ENCODE measurements around the gene LNX2.

Gene LNX2

DNA sequence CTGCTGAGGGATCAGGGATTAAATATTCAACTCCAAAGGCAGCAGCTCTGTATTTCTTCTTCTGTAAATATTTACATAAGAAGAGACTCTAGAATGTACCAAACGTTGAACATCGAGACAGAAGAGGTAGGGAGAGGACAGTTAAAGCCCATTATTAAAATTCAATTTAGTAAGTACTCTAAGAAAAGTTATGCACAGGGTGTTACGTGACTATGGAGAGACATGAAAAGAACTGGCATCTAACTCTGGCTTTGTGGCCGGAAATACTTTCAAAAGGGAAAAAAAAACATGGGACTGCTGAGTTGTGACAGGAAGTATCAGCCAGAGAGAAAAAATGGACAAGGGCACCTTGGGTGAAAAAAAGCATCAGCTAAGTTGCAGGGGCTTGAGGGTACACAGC is 36.7 kb downstream of the LNX2 start:
- Histone ChIP-seq H3K36me3 (ENCODE audit: insufficient read depth, insufficient read length, low read length) (peaks cover 4% of the 10 kb centered on the region), H3K9ac (ENCODE audit: insufficient read length, low read depth) (no peak overlapping the region), H3K27me3 (ENCODE audit: insufficient read depth, insufficient read length) (no peaks in the 10 kb centered on the region), H3K9me3 (ENCODE audit: insufficient read depth, low read length) (no peaks in the 10 kb centered on the region), H3K4me1 (ENCODE audit: insufficient read depth, insufficient read length) (no peaks in the 10 kb centered on the region), H3K4me3 (ENCODE audit: insufficient read length, low read depth) (no peak overlapping the region)
- DNase-seq (ENCODE audit: low read depth, low spot score): no peak
- TF ChIP-seq ZNF274 (IDR thresholded peaks at IDR 0.05; ENCODE audit: low read depth, low read length) (no peak), SUZ12 (IDR thresholded peaks at IDR 0.05; ENCODE audit: extremely low read depth, insufficient read depth, insufficient read length) (no peak), YY1 (IDR thresholded peaks at IDR 0.05; ENCODE audit: insufficient read depth, insufficient read length) (no peak)

DNA sequence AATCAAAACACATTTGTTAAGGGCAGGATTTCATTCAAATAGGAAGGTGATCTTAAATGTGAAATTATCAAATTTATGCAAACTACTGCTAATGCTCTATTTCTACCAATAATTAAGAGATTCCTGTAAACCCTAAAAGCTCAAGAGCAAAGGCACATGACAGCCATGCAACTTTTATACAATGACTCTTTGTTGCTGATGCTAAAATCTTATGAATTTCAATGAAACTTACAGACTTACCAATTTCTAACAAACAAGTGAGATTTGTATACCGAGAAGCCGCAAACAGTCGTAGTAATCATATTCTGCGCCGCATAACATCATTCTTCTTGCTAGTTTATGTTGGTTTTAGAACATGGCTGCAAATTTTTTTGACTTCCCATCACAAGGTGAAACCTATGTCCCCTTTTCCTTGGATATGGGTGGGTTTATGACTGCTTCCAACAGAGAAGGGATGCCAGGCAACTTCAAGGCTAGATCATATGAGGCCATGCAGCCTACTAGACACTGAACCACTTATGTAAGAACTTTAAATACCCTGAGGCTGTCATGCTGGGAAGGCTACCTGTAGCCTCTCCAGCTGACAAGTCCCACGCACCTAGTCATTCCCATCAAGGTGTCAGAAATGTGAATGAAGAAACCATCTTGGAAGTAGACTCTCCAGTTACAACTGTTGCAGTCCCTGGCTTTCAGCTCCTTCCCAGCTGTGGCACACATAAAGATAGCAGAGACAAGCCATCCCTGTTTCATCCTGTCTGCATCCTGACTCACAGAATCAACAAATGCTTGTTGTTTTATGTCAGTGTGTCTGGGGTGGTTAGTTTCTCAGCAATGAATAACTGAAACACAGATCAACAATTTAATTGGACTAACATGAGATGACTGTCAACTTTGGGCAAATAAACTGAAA is 42.0 kb downstream of the LNX2 start:
- H3K27me3 ChIP-seq (ENCODE audit: insufficient read depth, insufficient read length): no peaks in the 10 kb centered on the region
- H3K9me3 ChIP-seq (ENCODE audit: insufficient read depth, low read length): no peaks in the 10 kb centered on the region
- no peak overlapping the region for H3K4me3 ChIP-seq (ENCODE audit: insufficient read length, low read depth)
- no peaks in the 10 kb centered on the region for H3K4me1 ChIP-seq (ENCODE audit: insufficient read depth, insufficient read length)
- no peak for DNase-seq (ENCODE audit: low read depth, low spot score)
- H3K9ac ChIP-seq (ENCODE audit: insufficient read length, low read depth): no peak overlapping the region
- H3K36me3 ChIP-seq (ENCODE audit: insufficient read depth, insufficient read length, low read length): peaks cover 4% of the 10 kb centered on the region
- TF ChIP-seq ZNF274 (IDR thresholded peaks at IDR 0.05; ENCODE audit: low read depth, low read length): no peak
- no peak for TF ChIP-seq SUZ12 (IDR thresholded peaks at IDR 0.05; ENCODE audit: extremely low read depth, insufficient read depth, insufficient read length)
- TF ChIP-seq YY1 (IDR thresholded peaks at IDR 0.05; ENCODE audit: insufficient read depth, insufficient read length): no peak

DNA sequence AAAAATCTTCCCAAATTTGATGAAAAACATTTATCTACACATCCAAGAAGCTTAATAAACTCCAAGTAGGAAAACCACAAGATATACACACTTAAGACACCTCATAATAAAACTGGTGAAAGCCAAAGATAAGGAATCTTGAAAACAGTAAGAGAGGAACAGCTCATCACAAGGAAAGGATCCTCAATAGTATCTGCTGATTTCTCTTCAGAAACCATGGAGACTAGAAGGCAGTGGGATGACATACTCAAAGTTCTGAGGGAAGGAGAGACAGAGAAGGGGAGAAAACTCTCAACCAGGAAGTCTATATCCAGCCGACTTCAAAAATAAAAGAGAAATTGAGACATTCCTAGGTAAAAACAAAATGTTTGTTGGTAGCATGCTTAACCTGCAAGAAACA is 45.7 kb downstream of the LNX2 start:
- no peak overlapping the region for H3K4me3 ChIP-seq (ENCODE audit: insufficient read length, low read depth)
- DNase-seq (ENCODE audit: low read depth, low spot score): no peak
- no peaks in the 10 kb centered on the region for H3K27me3 ChIP-seq (ENCODE audit: insufficient read depth, insufficient read length)
- no peaks in the 10 kb centered on the region for H3K4me1 ChIP-seq (ENCODE audit: insufficient read depth, insufficient read length)
- no peaks in the 10 kb centered on the region for H3K9me3 ChIP-seq (ENCODE audit: insufficient read depth, low read length)
- TF ChIP-seq YY1 (IDR thresholded peaks at IDR 0.05; ENCODE audit: insufficient read depth, insufficient read length): no peak
- no peak for TF ChIP-seq ZNF274 (IDR thresholded peaks at IDR 0.05; ENCODE audit: low read depth, low read length)
- TF ChIP-seq SUZ12 (IDR thresholded peaks at IDR 0.05; ENCODE audit: extremely low read depth, insufficient read depth, insufficient read length): no peak
- H3K9ac ChIP-seq (ENCODE audit: insufficient read length, low read depth): no peak overlapping the region
- H3K36me3 ChIP-seq (ENCODE audit: insufficient read depth, insufficient read length, low read length): no peaks in the 10 kb centered on the region

DNA sequence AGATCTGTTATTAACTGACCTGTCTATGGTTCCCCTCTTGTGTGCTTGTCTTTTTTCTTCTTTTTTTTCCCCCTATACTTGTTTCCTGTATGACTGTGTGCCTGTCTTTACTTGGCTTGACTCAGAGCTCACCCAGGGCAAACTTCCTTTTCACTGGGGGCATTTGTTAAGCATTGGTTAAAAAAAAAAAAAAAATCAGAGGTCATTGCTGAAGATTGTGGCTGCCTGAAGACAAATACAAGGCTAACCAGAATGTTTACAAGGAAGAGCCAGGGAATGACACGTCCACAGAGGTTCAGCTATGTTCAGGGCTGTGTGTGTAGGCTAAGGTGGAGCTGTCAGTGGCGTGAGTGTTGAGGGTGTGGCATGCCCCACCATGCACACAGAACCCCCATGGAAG is 47.1 kb downstream of the LNX2 start:
- Histone ChIP-seq H3K27me3 (ENCODE audit: insufficient read depth, insufficient read length) (no peaks in the 10 kb centered on the region), H3K36me3 (ENCODE audit: insufficient read depth, insufficient read length, low read length) (peaks cover 4% of the 10 kb centered on the region), H3K9me3 (ENCODE audit: insufficient read depth, low read length) (no peaks in the 10 kb centered on the region), H3K4me3 (ENCODE audit: insufficient read length, low read depth) (no peak overlapping the region), H3K4me1 (ENCODE audit: insufficient read depth, insufficient read length) (no peaks in the 10 kb centered on the region), H3K9ac (ENCODE audit: insufficient read length, low read depth) (no peak overlapping the region)
- DNase-seq (ENCODE audit: low read depth, low spot score): no peak
- TF ChIP-seq SUZ12 (IDR thresholded peaks at IDR 0.05; ENCODE audit: extremely low read depth, insufficient read depth, insufficient read length) (no peak), ZNF274 (IDR thresholded peaks at IDR 0.05; ENCODE audit: low read depth, low read length) (no peak), YY1 (IDR thresholded peaks at IDR 0.05; ENCODE audit: insufficient read depth, insufficient read length) (no peak)

DNA sequence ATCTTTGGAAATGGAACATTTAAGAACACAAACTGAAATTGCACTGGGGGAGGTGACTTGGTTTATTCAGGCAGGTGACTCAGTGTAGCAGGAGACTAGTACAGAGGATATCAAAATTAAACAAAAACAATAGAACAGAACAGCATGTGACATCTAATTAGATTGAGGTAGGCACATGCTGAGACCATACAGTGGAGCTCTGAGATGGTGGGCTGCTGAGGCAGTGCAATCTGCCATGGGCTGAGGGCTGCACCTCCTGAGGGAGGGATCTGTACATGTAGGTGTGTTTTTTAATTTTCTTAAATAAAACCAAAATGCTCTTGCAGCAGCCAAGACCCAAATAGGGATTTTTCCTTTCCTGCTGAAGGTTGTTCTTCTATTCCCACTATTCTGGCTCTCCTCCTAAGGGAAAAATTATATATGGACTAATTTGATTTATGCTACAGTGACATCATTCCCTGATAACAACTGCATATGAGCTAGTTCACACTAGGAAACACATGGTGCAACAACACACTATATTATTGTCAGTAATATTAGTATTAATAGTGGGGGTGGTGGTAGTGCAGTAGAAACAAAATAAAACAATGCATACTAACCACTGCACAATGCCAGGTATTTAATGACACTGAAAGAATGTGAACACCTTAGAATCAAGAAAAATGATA is 48.0 kb downstream of the LNX2 start:
- H3K9me3 ChIP-seq (ENCODE audit: insufficient read depth, low read length): no peaks in the 10 kb centered on the region
- no peaks in the 10 kb centered on the region for H3K4me1 ChIP-seq (ENCODE audit: insufficient read depth, insufficient read length)
- peaks cover 8% of the 10 kb centered on the region for H3K36me3 ChIP-seq (ENCODE audit: insufficient read depth, insufficient read length, low read length)
- no peak for DNase-seq (ENCODE audit: low read depth, low spot score)
- H3K4me3 ChIP-seq (ENCODE audit: insufficient read length, low read depth): no peak overlapping the region
- TF ChIP-seq YY1 (IDR thresholded peaks at IDR 0.05; ENCODE audit: insufficient read depth, insufficient read length) (no peak), SUZ12 (IDR thresholded peaks at IDR 0.05; ENCODE audit: extremely low read depth, insufficient read depth, insufficient read length) (no peak), ZNF274 (IDR thresholded peaks at IDR 0.05; ENCODE audit: low read depth, low read length) (no peak)
- no peaks in the 10 kb centered on the region for H3K27me3 ChIP-seq (ENCODE audit: insufficient read depth, insufficient read length)
- no peak overlapping the region for H3K9ac ChIP-seq (ENCODE audit: insufficient read length, low read depth)

DNA sequence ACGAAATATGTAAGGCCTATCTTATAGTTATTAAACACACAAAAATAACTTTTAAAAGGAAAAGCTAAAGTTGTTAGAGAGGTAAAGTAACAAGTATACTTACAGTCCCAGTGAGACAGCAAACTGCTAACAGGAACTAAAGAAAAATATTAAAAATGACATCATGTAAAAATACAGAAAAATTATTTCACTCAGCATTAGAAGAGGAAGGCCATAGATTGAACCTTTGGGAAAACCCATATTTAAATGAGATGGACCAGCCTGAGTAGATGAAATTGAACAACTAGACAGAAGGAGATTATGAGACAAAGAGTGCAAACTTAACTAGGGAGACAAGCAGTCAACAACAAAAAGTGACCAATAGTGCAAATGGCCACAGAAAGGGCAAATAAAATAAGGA is 49.4 kb downstream of the LNX2 start:
- no peaks in the 10 kb centered on the region for H3K9me3 ChIP-seq (ENCODE audit: insufficient read depth, low read length)
- no peak for DNase-seq (ENCODE audit: low read depth, low spot score)
- no peak overlapping the region for H3K4me3 ChIP-seq (ENCODE audit: insufficient read length, low read depth)
- peaks cover 17% of the 10 kb centered on the region for H3K36me3 ChIP-seq (ENCODE audit: insufficient read depth, insufficient read length, low read length)
- H3K4me1 ChIP-seq (ENCODE audit: insufficient read depth, insufficient read length): no peaks in the 10 kb centered on the region
- H3K27me3 ChIP-seq (ENCODE audit: insufficient read depth, insufficient read length): no peaks in the 10 kb centered on the region
- no peak overlapping the region for H3K9ac ChIP-seq (ENCODE audit: insufficient read length, low read depth)
- TF ChIP-seq YY1 (IDR thresholded peaks at IDR 0.05; ENCODE audit: insufficient read depth, insufficient read length): no peak
- TF ChIP-seq ZNF274 (IDR thresholded peaks at IDR 0.05; ENCODE audit: low read depth, low read length): no peak
- TF ChIP-seq SUZ12 (IDR thresholded peaks at IDR 0.05; ENCODE audit: extremely low read depth, insufficient read depth, insufficient read length): no peak

DNA sequence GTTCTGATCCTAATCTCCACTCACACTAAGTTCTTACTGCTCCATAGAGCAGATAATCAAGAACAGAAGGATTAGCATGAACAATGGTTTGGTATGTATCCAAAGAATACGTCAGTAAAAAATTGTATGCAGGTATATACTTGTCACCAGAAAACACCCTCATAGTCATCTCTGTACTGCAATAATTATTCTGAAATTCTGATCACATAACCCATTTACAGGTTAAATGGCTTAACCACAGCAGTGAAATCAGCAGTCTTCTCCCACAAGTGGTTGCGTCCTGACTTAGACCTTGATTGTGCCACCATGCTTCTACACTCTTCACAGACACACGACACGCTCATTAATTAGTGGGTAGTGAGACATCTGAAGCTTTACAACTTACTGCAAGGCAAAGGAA is 50.9 kb downstream of the LNX2 start:
- no peak for TF ChIP-seq SUZ12 (IDR thresholded peaks at IDR 0.05; ENCODE audit: extremely low read depth, insufficient read depth, insufficient read length)
- no peak for TF ChIP-seq ZNF274 (IDR thresholded peaks at IDR 0.05; ENCODE audit: low read depth, low read length)
- no peak for TF ChIP-seq YY1 (IDR thresholded peaks at IDR 0.05; ENCODE audit: insufficient read depth, insufficient read length)
- Histone ChIP-seq H3K9me3 (ENCODE audit: insufficient read depth, low read length) (no peaks in the 10 kb centered on the region), H3K36me3 (ENCODE audit: insufficient read depth, insufficient read length, low read length) (peaks cover 17% of the 10 kb centered on the region), H3K27me3 (ENCODE audit: insufficient read depth, insufficient read length) (no peaks in the 10 kb centered on the region), H3K4me1 (ENCODE audit: insufficient read depth, insufficient read length) (no peaks in the 10 kb centered on the region), H3K4me3 (ENCODE audit: insufficient read length, low read depth) (no peak overlapping the region), H3K9ac (ENCODE audit: insufficient read length, low read depth) (no peak overlapping the region)
- no peak for DNase-seq (ENCODE audit: low read depth, low spot score)
